ENCODE data around the gene PHACTR3.

PHACTR3 gene

DNA sequence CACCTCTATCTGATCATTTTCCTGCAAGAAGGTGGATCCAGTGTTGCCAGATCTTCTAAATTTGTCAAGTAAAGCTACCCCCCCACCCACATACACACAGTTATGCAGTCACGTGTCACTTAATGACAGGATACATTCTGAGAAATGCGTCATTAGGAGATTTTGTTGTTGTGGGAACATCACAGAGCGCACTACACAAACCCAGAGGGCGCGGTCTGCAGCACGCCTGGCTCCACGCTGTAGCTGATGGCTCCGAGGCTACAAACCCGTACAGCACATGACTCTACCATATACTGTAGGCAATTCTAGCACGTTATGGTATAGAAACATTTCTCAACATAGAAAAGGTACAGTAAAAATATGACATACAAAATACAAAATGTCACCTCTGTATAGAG lies 202.2 kb downstream of the PHACTR3 start:
- no peak for DNase-seq

DNA sequence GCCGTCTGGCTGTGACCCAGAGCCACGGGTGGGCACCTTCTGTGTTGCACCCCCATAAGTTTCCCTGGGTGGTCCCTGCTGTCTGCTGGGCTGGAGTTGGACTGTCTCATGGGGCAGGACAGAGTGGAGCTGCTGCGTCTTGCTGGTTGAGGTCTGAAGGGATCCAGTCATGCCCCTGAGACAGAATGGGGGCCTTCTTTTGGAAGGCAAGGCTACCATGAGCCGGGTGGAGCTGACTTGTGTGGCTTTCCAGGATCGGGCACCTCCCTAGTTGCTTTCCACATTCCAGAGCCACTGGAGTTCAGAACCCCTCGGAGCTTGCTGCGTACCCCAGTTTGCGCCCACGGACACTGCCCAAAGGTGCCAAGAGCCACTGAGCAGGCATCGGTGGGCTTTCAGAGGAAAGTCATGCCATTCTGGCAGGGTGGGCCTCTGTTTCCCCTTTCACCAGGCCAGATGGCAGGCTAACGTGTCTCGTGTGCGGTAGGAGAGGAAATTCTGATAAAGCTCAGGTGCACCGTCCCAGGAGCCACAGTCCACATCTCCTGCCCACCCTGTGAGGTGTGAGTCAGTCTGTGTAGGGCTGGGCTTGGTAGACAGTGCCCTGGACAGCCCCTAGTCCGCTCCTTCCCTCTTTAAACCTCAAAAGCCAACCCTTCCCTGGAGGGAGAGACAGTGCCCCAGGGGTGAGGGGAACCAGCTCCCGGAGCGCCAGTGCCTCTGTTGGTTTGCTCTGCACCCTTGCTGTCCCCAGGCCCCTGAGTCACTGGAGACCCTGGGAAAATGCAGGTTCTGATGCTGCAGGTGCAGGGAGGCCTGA lies 203.8 kb downstream of the PHACTR3 start:
- DNase-seq = no peak

DNA sequence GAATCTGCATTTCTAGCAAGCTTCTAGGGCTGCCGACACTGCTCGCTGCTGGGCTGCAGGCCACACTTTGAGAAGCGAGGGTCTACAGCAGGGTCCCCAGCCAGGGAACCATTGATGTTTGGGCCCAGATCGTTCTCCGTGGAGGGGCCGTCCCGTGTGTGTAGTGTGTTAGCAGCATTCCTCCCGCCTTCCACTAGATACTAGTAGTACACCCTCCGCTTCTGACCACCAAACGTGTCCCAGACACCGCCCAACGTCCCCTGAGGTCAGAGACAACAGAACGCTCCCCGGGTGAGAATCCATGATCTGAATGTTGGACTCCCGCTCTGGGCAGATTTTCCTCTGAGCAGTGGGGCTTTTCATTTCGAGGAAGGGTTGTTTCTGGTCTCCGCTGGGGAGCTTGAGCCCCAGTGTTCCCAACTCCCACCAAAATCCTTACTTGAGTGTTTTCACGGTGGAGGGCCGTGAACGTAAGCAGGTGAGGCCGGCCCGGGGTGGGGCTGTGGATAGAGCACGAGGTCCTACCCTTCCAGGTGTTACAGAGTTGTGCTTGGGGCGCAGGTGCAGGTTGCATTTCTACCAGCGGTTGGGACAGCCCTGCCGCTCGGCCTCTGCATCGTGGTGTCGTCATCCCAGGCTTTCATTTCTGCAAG lies 204.5 kb downstream of the PHACTR3 start:
- DNase-seq = no peak

DNA sequence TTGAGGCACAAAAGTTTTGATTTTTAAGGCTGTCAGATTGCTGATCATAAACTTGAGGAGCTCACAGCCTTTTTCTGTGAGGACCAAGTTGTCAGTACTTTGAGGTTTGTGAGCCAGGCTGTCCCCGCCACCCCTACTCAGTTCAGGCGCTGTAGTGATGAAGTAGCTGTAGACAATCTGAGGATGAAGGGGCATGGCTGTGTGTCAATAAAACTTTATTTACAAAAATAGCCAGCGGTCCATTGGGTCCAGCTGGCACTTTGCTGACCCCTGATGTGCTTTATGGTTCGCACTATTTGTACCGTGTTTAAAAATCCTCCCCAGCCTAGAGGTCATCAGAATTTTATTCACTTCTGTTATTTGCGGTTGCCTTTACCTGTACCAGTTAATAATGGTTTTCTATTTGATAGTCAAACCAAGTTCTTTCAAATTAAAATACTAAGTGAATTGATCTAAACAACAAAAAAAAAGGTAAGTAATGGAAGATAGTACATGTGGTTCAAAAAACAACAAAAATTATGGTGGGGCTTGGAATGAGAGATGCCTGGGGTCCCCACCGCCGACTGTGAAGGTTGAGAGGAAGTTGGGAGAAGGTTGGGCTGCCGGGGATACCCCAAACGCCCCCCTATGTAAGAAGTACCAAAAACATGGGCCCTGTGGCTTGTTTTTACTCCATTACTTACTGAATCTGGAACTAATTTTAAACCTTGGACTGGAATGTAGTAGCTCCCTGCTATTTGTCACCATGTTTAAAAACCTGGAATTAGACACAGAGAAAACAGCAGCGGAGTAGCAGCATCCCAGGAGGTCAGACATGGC lies 205.5 kb downstream of the PHACTR3 start:
- no peak for DNase-seq

DNA sequence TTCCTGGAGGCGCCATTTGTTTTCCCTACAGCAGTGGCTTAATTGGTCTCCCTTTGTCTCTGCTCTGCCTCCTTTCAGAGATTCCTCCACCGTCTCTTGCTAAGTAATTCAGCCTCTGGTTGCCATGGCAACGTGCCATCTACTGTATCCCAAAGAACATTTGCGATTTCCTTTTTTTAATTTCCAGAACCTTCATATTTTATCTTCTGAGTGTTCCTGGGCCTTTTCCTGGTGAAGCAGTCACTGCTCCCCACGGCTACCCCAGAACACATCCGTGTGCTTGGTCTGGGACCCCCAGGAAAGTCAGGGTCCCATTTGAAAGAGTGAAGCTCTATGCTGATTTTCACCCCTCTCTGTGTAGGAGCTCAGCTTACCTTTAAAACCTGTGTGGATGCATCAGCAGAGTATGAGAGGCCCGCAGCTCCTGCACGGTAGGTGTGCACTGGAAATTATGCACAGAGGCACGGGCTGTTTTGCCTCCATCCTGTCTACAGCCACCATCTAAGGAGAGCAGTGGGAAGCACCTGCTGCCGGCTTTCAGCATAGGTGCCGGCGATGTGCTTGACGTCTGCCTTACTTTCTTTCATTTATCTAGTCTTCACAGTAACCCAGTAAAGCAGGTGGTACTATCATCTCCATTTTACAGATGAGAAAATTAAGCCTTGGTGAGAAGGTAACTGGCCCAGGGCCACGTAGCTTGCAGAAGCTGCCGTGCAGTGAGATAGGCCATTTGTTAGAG lies 206.3 kb downstream of the PHACTR3 start:
- no peak for DNase-seq

DNA sequence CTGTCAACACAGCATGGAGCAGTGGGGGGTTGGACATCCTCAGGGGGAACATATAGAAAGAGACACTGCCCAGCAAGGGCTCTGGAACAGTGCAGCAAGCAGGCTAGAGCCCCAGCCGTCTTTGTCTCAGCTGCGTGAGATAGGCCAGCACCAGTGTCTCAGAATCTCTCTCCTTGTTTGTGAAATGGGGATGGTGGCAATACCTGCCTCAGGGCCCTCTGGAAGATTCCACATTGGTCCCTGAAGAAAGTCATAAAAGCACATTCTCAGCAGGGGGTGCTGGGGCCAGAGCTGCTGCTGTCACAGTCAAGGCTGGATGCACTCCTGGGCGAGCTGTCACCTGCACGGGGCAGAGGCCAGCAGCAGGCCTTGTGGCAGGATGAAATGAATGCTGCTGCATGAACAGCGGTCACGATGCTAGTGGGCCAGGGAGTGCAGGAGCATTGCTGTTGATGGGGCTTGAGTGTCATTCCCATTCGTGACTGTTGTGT lies 207.4 kb downstream of the PHACTR3 start:
- DNase-seq = no peak

DNA sequence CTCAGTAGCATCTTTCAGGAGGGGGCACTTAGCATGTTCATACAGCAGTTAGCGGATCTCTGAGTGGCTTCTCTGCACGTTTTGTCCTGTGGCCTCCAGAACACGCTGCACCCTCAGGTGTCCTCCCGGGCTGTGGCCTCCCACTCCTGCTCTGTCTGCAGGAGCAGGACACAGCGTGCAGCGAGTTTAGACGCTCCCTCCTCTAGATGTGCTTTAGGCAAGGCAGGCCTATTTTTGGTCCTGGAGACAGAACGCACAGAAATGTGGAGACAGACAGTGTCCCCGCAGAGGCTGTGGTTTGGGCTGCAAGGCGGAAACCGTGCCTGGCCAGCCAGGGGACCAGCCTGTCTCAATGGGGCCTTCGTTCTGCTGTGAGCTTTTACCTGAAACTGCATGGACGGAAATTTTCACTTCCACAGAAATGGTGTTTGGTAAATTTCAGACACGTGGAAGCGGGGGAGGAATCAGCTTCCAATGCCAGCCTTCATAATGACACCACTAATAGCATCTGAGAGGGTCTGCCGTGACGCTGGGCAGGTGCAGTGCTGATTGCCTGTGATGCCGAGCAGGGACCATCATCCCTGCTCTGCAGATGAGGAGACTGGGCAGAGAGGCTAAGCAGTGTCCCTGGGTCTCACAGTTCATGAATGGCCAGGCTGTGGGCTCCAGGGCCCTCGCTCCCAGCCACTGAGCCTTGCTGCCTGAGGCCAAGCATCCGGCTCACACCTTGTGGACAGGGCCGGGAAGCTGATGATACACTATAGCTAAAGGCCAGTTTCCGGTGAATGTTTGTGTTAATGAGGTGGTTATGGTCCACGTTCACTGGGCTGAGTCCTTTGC lies 208.2 kb downstream of the PHACTR3 start:
- no peak for DNase-seq

DNA sequence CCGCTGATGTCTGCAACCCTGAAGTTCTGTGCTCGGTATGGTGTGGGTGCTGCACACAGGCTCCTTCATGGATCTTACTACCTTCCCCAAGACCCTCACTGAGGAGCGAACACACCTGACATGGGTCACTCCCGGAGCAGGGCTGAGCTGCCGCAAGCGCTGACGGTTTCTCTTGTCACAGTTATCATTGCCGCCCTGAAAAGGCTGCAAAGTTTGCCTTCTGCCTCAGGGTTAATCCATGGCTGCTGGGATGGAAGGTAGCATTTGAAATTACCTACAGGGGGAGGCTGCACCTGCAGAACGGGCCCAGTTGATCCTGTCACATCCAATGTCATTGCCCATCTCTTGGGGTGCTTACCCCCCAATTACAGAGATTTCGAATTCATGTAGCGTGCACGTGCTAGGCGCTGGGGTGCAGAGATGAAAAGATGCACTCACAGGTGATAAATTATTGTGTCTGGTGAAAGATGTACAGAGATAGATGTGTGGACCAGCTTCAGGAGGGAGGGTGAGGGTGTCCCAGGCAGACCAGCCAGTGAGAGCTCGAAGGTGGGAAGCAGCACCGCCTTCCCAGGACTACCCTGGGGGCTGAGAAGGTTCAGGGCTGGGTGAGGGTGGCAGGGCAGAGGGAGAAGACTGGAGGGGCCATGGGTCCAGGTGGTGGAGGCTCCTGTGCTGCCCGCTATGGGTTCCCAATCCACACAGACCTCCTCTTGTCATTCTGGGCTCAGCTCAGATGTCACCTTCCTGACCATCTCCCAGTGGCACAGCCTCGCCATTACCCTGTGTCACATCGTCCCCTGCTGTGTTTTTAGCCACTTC lies 209.0 kb downstream of the PHACTR3 start:
- no peak for DNase-seq

DNA sequence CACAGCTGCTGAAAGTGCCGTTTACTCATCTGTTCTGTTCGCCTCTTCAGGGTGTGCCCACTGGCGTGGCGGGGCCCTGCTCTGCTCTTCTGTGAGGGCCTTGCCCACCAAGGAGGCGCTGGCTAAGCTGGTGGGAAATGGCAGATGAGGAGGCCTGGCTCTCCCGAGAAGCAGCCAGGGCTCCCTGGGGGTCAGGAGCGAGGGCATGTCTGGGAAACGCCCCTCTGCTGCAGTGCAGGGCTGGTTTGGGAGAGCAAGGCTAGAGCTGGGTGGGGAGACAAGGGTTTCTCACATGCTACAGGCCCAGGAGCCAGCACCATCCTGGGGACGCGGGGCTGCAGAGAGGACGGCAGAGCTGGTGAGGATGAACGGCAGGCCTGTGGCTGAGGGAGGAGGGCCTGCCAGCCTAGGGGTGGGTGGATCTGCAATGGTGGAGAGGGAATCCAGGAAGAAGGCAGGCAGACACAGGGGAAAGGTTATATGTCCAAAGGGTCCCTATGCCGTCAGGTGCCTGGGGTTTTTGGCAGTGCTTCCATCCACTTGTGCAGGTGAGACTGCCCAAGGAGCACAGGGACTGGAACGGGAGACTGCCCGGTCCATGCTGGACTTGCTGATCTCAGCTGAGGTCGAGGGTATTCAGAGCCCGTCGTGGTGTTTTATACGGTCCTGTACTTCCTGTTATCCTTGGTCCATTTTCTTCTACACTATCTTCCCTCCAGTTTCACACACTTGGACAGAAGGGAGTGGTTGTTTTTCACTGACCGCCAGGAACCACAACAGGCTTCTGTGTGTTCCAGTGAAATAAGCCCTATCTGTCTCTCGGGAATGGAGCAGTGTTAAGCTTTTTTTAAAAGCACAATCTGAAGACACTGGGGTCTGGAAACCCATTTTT lies 209.9 kb downstream of the PHACTR3 start:
- no peak for DNase-seq

DNA sequence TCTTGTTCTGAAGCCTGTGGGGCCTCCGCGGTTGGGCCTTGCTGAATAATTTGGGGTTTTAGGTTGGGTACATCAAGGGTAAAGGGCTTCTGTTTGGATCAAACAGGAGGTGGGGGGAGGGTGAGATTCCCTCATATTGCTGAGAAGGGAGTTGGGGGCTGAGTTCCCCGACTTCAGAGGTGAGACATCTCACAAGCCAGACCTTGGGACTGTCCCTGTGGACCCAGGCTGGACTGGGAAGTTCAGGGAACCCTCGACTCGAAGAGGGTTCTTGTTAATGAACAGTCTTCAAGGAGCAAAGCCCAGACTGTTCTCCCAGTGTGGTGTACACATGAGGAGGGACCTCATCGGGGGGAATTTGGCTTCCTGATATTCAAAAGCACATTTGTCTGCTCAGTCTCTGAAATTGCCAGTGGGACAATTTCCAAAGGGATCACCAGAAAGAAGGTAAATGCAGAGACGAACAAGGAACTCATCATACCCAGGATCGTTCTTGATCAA lies 210.6 kb downstream of the PHACTR3 start:
- no peak for DNase-seq

DNA sequence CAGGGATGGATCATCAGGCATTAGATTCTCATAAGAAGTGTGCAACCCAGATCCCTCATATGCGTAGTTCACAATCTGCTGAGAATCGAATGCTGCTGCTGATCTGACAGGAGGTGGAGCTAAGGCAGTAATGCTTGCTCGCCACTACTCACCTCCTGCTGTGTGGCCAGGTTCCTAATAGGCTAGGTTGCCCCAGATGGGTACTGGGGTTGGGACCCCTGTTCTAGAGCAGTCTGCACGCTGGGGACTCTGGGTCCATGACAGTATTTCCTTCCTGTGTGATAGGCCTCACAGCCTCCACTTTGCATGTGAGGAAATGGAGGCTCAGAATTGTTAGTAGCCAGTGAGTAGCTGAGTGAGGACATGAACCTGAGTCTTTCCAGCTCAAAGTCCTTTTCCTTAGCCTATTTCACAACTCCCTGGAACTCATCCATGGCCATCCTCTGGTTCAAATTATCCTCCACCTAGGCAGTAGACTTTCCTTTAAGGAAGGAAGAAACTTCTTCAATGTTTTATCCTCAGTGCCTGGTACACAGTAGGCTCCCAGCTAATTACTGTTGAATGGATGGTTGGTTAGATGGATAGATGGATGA lies 211.9 kb downstream of the PHACTR3 start:
- DNase-seq = no peak

DNA sequence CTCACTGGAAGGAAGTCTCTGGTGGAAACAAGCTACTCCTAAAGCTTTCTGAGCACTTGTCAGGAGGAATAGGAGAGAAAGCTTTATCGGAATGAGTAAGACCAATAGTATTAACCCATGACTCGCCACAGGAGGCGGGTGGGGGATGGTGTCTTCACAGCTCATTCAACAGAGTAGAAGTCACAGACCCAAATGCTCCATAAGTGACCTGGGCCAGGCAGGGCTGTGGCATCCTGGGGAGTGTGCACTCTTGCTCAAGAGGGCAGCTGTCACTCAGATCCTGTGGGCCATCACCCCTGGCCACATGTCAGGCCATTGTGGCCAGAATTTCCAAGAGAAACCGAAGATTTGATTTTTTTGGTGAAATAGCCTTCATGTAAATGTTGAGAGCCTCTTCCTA lies 213.1 kb downstream of the PHACTR3 start:
- DNase-seq = no peak

DNA sequence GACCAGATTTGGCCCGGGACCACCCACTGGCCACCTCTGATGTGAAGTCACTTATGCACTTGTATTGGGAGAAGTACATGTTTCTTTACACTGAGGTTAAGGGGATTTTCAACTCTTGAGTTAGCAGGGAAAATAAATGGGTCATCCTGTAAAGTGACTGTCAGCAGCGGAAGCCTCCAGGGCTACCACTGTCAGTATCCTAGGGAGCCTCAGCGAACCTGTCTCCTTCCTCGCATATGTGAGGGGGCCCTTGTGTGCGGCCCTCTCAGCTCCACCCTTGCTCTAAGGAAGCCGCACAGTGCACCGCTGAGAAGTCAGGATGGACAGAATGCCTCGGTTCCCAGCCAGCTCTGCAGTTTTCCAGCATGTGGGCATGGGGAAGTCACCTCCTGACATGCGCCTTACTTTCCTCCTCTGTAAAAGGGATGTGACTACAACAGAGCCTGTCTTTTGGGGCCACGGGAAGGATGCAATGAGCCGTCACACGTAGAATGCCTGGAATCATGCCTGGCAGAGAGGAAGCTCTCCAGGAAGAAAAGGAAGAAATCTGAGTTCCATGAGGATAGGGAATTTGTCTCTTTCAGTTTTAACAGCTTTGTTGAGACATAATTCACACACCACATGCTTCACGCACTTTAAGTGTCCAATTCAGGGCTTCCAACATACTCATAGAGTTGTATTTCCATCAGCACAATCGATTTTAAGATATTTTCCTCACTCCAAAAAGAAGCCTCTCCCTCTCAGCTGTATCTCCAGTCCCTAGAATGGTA lies 213.7 kb downstream of the PHACTR3 start:
- no peak for DNase-seq

DNA sequence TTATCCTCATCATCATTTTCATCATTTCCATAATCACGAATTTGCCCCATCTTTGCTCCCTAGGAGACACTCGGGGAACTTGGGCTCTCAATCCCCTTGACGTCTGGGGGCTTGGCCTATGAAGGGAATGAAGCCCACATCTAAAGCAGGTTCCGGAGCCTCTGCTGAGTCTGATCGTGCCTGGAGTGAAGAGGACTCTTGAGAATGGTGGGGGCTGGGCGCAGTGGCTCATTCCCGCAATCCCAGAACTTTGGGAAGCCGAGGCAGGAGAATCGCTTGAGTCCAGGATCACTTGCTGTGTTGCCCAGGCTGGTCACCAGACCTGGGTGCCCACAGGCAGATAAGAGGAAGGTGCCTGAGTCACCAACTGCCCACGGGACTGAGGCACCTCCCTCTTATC lies 214.6 kb downstream of the PHACTR3 start:
- no peak for DNase-seq

DNA sequence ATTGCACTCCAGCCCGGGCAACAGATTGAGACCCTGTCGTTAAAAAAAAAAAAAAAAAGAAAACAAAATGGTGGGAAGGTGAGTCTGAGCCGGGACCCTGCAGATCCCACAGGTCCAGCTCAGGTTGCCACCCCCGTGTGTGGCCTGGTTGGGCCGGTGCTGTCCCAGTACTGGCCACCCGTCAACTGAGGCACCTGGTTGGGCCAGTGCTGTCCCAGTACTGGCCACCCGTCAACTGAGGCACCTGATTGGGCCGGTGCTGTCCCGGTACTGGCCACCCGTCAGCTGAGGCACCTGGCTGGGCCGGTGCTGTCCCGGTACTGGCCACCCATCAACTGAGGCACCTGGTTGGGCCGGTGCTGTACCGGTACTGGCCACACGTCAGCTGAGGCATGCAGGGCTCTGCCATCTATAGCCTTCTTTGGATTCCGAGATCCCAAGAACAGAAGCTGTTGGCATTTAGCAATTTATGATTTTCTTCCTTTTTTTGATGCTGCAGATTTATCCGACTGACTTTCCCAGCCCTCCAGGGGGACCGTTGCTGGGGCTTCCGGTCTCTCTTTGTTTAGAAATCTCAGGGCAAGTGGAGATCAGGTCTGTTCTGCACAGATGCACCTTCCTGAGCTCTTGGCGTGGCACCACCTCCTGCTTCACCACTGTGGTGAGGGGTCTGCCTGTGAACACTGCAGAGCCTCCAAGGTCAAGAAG lies 215.3 kb downstream of the PHACTR3 start:
- DNase-seq = no peak

DNA sequence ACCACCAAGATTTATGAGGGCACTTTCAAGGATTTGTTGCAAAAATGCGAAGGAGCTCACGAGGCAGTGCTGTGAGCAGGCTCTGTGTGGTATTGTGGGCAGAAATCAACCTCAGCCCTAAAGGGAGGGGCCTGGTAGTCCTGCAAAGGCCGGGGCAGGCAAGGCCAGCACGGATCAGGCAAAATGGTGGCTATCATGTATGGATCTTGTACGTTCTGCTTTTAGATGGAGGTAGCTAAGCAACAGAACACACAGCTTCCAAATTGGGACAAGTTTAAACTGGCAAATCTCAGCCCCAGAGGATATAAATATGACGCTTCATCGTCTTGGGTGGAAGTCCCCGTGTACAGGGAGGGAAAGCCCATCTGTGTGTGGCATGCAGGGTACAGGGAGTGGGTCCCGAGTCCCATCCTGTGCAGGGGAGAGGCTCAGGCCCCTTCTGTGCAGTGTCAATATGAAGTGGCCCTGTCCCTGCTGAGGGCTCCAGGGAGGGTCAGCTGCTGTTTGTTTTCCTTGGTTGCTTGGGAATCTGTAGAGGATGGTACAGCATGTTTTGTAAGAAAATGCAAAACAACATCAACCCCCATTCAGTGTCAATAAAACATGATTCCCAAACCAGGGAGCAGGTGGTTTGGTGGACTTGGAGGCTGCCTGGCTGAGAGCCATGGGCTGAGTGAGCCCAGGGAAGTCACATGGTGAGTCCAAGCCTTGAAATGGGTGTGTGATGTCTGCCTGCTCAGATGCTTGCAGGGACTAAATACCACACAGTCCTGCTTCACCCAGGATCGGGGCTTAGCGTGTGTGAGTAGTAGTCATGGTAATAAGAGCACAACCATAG lies 216.1 kb downstream of the PHACTR3 start:
- no peak for DNase-seq

DNA sequence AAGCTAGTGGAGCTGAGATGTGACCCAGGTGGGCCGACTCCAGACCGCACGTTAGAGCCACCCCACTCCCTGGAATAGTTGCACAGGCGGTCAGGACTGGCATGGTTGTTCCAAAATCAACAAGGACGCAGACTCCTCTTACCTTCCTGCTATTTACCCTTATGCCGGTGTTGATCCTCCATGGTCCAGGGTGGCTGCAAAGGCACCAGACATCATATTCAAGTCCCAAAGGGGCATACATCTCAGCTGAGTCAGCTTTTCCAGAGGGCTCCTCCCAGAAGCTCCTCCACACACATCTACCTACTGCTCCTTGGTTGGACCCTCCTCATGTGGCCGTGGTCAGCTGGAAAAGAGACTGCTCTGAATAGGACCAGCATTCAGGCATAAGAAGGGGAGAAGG lies 216.9 kb downstream of the PHACTR3 start:
- DNase-seq = no peak

All from activated CD8-positive, alpha-beta memory T cell treated with anti-CD3 and anti-CD28 coated beads, Interleukin-2, amount 50 U/mL, for 4 hours (primary cell).